NCI-H69 (cell line): ENCODE data around the gene VPS11.
"Not testable (repeated sequence)": the region's sequence is repeated elsewhere in the genome, so short reads cannot be mapped to it uniquely, and the experiment has no call there.

ENCODE experiments used
- DNase-seq: peaks from one replicate; lab custom pipeline; 2025; lab: John Stamatoyannopoulos, UW

Gene VPS11

DNA sequence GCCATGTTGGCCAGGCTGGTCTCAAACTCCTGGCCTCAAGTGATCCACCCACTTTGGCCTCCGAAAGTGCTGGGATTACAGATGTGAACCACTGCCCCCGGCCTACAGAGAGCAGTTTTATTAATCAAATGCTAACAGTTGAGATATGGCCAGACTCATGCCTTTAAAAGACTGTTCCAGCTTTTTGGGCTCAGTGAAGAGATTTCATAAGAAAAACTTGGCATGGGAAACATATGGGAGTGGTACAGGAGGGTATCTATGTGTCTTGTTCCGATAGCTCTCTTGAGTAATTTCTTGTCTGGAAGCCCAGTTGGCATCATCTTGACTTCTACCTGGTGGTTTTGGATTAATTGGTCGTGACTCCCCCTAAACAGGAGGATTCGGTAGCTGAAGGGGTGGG is 28.7 kb upstream of the VPS11 start:
- no peak for DNase-seq

DNA sequence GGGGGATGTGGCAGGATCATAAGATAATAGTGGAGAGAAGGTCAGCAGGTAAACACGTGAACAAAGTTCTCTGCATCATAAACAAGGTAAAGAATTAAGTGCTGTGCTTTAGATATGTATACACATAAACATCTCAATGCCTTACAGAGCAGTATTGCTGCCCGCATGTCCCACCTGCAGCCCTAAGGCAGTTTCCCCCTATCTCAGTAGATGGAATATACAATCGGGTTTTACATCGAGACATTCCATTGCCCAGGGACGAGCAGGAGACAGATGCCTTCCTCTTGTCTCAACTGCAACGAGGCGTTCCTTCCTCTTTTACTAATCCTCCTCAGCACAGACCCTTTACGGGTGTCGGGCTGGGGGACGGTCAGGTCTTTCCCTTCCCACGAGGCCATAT is 28.1 kb upstream of the VPS11 start:
- DNase-seq = not testable (repeated sequence)

DNA sequence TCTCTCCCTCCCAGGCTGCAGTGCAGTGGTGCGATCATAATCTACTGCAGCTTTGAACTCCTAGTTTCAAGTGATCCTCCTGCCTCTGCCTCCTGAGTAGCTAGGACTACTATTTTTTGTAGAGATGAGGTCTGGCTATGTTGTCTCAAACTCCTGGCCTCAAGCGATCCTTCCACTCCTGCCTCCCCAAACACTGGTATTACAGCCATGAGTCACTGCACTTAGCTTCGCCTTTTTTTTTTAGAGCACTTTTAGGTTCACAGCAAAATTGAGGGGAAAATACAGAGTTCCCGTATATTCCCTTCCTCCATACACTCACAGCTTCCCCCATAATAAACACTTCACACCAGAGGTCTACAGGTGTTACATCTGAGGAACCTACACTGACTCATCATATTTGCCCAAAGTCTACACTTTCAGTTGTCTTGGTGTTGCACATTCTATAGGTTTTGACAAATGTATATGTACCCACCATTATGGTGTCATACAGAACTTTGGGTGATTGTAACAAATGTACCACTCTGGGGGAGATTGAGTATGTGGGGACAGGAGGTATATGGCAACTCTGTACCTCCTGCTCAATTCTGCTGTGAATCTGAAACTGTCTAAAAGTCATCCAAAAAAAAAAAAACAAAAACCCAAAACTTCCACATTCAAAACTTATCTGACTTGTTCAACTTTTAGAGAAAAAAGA is 25.6 kb upstream of the VPS11 start:
- DNase-seq = no peak

DNA sequence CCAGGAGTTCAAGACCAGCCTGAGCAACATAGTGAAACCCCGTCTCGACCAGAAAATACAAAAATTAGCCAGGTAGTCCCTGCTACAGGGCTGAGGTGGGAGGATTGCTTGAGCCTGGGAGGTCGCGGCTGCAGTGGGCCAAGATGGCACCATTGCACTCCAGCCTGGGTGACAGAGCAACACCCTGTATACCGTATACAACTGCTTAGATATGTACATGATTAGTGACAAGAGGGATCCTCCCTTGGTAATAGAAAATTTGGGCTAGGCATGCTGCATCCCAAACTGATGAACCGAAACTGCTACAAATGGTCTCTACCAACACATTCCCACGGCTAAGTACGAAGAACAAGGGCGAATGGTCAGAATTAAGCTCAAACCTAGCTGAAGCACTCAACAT is 24.7 kb upstream of the VPS11 start:
- no peak for DNase-seq

DNA sequence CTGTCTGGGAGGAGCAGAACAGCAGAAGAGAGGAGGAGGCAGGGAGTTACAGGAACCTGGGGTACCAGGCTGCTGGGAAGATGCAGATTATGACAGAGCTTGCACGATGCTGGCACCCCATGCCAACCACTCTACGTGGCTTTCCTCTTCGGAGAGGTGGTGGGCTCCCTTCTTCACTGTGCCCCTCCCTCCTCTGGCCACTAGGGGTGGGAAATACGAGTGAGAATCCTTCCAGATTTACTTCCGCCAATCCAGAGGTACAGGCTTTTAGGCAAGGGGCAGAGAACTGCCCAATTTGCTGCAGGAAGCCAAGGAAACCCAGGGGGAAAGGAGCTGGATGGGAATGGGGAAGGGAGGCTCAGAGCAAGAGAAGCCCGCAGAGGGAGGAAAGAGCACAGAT is 22.9 kb upstream of the VPS11 start:
- DNase-seq = no peak

DNA sequence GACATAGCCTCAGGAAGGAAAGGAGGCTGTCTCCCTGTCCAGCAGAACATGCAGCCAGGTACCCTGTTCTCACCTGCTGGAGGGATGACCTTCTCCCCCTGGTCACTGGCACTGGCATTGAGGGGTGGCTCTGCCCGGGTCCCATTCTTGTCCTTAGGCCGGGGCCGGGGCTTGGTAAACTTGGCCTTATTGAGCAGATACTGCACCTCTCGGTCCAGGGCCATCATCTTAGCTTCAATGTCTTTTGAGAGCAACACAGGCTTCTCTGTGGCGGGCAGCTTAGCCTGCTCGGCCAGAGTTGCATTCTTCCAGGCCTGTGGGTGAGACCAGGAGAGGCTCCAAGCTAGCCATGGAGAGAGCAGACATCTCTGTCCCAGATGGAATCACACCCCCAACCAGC is 21.1 kb upstream of the VPS11 start:
- DNase-seq = no peak

DNA sequence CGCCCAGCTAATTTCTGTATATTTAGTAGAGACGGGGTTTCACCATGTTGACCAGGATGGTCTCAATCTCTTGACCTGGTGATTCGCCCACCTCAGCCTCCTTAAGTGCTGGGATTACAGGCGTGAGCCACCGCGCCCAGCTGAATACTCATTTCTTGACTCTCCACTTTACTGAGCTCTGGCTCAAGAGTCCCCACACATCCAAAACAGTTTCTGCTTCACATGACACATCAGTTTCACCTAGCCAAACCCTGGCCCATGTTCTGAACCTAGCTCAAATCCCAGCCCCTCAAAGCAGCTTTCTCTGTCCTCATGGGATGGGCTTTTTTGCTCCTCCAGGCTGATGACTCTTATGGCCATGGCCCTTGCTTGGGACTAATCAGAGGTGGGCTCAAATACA is 20.4 kb upstream of the VPS11 start:
- no peak for DNase-seq

DNA sequence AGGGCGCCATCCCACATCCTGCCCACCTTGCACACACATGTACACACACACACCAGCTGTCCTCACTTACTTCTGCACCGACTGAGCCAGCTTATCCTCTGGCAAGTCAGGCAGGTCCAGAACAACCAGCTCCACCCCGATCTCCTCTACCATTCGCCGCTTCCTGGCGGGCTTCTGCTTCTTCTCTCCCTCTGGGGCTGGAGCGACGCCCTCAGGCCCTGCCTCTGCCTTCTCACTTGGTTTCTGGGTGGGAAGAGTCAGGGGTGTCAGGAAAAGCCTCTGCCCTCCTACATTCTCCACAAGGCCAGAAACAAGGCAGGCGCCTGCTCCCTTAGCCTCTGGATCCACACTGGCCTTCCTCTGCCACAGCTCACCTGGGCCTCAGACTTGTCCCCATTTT is 19.0 kb upstream of the VPS11 start:
- DNase-seq = no peak

DNA sequence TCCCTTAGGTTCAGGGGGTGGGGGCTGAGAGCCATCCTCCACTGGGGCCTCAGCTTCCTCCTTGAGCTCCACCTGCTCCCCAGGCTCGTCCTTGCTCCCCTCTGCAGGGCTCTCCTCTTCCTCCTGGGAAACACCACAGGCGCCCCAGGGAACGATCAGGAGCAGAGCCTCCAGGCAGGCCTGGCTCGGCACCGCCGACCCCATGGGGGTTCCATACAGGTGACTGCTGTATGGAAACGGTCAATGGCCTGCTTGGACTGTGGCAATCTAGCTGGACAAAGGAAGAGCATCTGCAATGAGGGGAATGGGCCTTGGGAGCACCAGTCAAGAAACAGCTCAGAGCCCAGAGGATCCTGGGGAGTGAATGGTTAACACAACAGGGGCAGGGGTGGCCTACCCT is 18.5 kb upstream of the VPS11 start:
- DNase-seq = no peak

DNA sequence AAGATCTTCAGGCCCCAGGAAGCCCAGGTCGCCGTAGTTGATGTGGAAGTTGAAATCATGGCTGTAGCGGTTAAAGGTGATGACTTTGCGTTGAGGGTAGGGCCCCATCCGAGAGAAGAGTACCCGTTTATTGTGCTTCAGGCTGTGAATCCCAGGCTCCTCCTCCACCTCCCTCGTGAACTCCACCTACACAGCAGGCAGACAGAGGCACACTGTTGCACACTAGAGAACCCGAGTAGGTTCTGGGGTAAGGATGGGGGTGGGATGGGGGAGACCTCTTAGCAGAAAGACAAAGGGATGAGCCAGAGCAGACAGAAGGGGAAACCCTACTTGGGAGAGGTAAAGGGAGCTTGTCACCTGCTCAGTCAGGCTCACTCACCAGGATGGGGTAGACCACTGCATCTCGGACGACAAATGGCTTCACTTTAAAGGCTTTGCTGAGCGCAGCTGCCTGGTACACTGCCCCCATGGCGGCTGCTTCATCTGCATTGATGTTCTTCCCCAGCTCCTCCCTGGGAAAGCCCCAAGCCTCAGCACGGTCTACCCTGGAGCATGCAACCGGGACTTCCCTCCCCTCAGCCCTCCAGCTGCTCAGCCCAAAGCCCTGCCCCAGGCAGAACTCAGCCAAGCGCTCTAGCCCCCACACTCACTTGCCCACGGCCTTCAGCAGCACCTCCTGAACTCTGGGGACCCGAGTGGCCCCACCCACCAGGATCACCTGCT is 16.0 kb upstream of the VPS11 start:
- DNase-seq = no peak

DNA sequence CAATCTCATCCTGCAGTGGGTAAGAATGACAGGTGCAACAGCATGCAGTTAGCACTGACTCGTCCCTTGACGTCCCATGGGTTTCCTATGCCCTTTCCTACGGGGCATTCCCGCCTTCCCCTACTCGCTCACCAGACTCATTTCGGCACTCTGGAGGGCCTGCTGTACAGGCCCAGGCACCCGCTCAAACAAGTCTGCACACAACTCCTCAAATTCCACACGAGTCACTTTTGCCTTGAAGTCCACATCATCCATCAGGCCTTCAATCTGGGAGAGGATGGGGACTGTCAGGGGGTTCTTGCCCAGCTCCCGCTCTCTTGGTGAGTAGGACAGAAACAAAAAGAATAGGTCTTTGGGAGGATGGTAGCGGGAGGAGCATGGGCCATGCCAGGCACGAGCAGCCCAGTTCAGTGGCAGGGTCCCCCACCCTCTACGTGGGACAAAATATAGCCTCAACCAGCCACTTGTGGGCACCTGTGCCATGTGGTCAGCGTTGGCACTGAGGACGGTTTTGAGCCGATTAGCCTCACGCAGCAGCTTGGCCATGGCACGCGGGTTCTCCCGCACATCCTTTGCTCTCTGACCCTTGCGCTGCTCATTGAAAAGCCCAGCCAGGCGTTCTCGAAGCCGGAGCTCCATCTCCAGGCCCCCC is 15.3 kb upstream of the VPS11 start:
- DNase-seq = no peak

DNA sequence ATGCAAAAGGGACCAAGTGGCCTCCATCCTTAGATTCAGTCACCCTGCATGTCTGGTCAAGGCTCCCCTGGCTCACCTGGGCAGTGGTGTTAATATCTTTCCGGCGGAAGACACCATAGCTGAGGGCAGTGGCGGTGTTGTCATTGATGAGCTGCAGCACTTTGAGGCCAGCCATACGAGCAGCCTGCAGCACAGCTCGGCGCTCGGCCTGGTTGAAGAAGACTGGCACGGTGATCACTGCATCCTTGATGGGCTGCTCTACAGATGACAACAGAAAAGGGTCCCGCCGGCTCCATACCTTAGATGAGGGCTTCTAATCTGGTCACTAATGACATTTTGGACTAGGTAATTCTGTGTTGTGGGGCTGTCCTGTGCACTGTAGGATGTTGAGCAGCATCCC is 13.2 kb upstream of the VPS11 start:
- DNase-seq = no peak

DNA sequence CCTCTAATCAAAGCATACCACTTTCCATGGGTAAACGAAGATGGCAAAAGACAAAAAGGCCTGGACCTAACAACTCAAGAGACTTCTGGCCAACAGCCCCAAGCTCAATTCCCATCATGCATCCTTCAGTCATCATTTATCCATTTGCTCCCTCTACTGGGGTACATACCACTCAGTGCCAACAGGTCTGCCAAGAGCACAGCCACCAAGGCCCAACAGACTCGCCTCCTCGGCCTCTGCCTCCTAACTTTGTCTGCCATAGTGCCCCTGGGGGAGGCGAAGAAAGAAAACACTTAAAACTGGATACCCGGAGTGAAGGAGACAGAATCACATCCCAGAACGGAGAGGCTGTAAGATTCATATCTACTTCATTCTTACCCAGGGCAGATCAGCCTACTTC is 11.7 kb upstream of the VPS11 start:
- no peak for DNase-seq

DNA sequence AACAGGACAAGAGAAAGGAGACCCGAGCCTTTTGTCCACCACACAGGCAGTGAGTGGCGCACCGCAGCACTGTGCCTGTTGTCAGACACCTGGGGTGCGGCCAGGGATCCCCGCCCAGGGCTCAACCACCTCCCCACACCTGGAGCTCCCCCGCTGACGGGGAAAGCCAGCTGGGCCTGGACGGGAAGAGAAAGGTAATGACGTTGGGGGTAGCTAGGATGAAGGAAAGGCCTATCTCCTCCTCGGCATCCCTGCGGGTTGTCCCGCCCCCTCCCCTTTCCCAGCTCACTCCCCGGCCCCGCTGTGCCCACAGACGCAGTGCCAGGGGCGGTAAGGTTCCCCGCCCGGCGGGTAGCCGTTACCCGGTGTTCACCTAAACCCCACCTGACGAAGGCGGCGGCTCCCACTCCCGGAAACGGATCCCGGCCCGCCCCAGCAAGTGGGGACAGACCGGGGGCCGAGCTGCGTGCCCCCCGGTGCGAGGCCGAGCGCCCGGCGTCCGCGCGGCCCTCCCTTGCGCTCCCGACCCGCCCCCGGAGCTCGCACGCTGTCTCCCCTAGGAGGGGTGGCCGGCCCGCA is 11.1 kb upstream of the VPS11 start:
- DNase-seq = peak; percentile 86

DNA sequence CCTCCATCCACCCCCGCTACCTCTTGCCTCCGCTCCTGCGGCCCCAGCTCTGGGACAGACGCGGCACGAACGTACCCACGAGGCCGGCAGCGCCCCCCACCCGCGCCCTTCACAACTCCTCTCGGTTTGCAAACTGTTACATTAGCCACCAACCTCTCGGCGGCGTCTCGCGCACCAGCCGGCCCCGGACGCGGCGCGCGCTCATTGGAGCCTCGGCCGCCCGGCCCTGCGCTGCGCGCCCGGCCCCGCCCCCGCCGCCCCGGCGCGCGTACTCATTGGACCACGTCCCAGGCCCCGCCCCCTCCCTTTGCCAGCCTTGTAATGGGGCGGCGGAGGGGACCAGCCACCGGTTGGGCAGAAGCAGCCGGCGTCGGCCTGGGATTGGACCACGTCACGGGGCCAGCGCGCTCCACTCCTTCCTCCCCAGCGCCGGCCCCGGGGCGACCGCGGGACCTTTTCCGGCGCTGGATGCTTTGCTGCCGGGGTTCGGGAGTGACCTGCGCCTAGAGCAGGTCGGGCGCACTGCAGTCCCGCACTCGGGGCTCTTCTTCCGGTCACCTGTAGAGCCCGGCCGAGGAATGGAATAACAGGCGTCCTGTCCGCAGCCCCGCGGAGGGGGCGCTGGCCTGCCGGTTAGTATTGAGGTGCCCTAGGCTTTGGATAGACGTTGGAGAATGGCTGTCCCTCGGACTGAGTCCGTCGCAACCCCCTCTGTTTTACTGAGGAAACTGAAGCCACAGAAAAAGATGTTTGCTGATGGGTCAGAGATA is 10.4 kb upstream of the VPS11 start, which contains the start of gene HYOU1:
Gene HYOU1 (minus strand): TSS at position 206 of the 770 bp plus-strand sequence. CDS start 1,045 bp downstream, outside the sequence.
- DNase-seq = peak; percentile 99

DNA sequence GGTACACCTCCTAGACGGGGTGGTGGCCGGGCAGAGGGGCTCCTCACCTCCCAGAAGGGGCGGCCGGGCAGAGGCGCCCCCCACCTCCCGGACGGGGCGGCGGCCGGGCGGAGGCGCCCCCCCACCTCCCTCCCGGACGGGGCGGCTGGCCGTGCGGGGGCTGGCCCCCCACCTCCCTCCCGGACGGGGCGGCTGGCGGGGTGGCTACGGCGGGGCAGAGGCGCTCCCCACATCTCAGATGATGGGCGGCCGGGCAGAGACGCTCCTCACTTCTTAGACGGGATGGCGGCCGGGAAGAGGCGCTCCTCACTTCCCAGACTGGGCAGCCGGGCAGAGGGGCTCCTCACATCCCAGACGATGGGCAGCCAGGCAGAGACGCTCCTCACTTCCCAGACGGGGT is 8.5 kb upstream of the VPS11 start:
- not testable (repeated sequence) for DNase-seq

DNA sequence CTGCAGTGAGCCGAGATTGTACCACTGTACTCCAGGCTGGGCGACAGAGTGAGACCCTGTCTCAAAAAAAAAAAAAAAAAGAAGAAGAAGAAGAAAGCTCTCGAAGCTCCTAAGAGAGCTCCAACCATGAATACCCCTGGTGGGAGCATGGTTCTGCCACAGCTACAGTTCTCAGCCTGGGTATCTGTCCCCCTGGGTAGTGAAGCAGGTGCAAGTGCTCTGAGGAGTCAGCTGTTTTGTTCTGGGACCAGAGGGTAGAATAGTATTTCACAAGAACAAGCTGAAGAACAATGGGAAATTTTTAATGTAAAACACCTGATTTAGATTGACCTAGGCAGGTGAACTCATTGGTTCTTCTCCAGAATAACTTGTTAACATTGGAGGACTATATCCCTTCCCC is 6.4 kb upstream of the VPS11 start:
- no peak for DNase-seq

DNA sequence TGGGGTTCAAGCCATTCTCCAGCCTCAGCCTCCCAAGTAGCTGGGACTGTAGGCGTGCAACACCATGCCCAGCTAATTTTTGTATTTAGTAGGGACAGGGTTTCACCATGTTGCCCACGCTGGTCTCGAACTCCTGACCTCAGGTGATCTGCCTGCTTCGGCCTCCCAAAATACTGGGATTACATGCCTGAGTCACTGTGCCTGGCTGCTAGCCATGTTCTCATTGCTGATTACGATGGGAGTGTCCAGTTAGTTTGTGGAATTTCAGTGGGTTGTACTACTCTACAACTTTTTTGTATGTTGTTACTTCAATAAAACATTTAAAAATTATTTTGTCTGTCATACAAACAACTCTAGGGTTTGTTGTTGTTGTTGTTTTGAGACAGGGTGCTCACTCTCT is 4.8 kb upstream of the VPS11 start:
- DNase-seq = no peak

DNA sequence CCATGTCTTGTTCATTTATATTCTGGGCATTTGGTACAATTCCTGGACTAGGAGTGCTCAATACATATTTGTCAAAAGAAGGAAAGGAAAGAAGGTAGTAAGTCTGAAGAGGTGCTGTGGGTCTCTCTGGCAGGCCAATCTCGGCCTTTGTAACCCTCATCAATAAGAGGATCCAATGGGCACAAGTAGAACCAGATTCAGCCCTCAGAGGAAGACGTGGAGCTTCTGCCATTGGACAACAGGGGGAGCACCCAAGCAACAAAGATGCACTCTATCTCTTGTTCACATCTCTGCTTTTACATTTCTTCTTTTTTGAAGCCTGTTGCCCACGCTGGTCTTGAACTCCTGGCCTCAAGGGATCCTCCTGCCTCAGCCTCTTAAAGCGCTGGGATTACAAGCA is 2.2 kb upstream of the VPS11 start:
- DNase-seq = peak; percentile 55

DNA sequence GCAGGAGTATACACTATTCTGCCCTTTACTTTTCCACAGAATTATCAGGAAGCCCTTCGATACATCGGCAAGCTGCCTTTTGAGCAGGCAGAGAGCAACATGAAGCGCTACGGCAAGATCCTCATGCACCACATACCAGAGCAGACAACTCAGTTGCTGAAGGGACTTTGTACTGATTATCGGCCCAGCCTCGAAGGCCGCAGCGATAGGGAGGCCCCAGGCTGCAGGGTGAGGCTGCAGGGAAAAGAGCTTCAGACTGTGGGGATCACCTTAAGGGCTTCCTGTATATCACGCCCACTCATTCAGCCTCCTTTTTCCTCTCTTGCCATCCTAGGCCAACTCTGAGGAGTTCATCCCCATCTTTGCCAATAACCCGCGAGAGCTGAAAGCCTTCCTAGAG is 10.2 kb downstream of the VPS11 start:
- DNase-seq = no peak

DNA sequence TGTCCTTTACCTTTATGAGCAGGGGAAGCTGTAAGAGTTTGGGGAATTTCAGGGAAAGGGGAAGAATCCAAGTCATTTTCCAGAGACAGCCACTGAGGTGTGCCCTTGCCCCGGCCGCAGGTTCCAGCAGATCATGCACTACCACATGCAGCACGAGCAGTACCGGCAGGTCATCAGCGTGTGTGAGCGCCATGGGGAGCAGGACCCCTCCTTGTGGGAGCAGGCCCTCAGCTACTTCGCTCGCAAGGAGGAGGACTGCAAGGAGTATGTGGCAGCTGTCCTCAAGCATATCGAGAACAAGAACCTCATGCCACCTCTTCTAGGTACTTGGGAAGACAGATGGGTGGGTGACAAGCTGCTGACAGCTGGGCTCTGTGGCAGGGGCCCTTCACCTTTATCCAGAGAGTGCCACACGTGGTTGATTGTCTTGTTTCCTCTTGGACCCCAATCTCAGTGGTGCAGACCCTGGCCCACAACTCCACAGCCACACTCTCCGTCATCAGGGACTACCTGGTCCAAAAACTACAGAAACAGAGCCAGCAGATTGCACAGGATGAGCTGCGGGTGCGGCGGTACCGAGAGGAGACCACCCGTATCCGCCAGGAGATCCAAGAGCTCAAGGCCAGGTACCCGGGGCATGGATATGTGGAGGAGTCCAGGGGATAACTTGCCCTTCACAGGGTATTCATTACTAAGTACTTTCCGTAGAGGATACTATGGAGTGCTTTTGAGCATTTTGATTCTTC is 11.2 kb downstream of the VPS11 start:
- no peak for DNase-seq
